Upper lobe of left lung (tissue), 6 donors: ENCODE measurements around the gene FLYWCH1. TPM values are rescaled to one million over a fixed set of nuclear protein-coding genes. Genes with fewer than 3 reads are reported as not detected.

ENCODE experiments used
- ATAC-seq, 2 donors: fragments of 200-7000 bp; cut with Tn5 transposase; one replicate each; pipeline ENCODE4 v1.9.1; 2022; ENCODE audit warnings: mild to moderate bottlenecking in 2 of 2, moderate library complexity in 2 of 2; ENCODE audit not compliant: low FRiP score in 2 of 2
- DNase-seq, 2 donors: peaks; one replicate each; pipeline ENCODE4 v3.0.0-alpha.2; 2019 to 2020
- H3K27ac ChIP-seq, 4 donors: fragments of 200-600 bp; sonication (generic); one replicate each; pipeline ENCODE4 v1.5.1; 2016 to 2019
- H3K27me3 ChIP-seq, 4 donors: fragments of 200-600 bp; sonication (generic); one replicate each; pipeline ENCODE4 v1.5.1; 2017 to 2019
- H3K36me3 ChIP-seq, 4 donors: fragments of 200-600 bp; sonication (generic); one replicate each; pipeline ENCODE4 v1.5.1; 2016 to 2019
- H3K4me1 ChIP-seq, 4 donors: fragments of 200-600 bp; sonication (generic); one replicate each; pipeline ENCODE4 v1.5.1; 2018 to 2019
- H3K4me3 ChIP-seq, 4 donors: fragments of 200-600 bp; sonication (generic); one replicate each; pipeline ENCODE4 v1.5.1; 2017 to 2019; ENCODE audit warnings: mild to moderate bottlenecking in 2 of 4, moderate library complexity in 1 of 4
- H3K9me3 ChIP-seq, 4 donors: fragments of 200-600 bp; sonication (generic); one replicate each; pipeline ENCODE4 v1.5.1; 2018 to 2019
- CTCF ChIP-seq, 6 experiments: fragments of 450-650 bp in 4 of 6; fragments of 200-600 bp in 2 of 6; sonication (generic) in 2 of 6; IDR thresholded peaks; one replicate each; pipeline ENCODE4 v1.5.1; 2016 to 2019; ENCODE audit warnings: antibody characterized with exemption in 6 of 6
- EP300 ChIP-seq, 4 donors: sonication (generic); formaldehyde crosslinking; IDR thresholded peaks; one replicate each; pipeline ENCODE4 v1.5.1; 2017; ENCODE audit warnings: antibody characterized with exemption in 4 of 4, control low read depth in 2 of 4
- POLR2A ChIP-seq, 4 donors: fragments of 450-650 bp; IDR thresholded peaks; one replicate each; pipeline ENCODE4 v1.5.1; 2016 to 2017; ENCODE audit warnings: antibody characterized with exemption in 4 of 4, mild to moderate bottlenecking in 2 of 4
- POLR2AphosphoS5 ChIP-seq, 2 donors: sonication (generic); formaldehyde crosslinking; IDR thresholded peaks; one replicate each; pipeline ENCODE4 v1.5.1; 2017; ENCODE audit warnings: antibody characterized with exemption in 2 of 2
- WGBS, 2 donors: methylation state at CpG; one replicate each; pipeline ENCODE4 v1.1.5; 2017 to 2018; 5-methylcytosine and 5-hydroxymethylcytosine counted together
- total RNA-seq, 6 donors: library from RNA; depleted of rRNA in 4 of 6; stranded (reverse); fragments of >200 nt in 4 of 6; gene quantifications; one replicate each; pipeline versions ENCODE4 v1.1.0 to v1.2.1, GENCODE V29; 2016 to 2021
- donor health status: DM: no; HTN: no; CAD: no; lungs with moderate emphysema.
- donor health status: DM: no; HTN: yes; CAD: no; lungs with severe emphysema.

The FLYWCH1 gene
- total RNA-seq, 6 donors from 2014 or later, result 19.3 to 162 (median 43.4) TPM

GRCh38 chr16:2985893-2986355 is 74.2 kb downstream of the FLYWCH1 start:
- ATAC-seq, result peak in 1 of 2 donors; percentile 1
- H3K36me3 ChIP-seq, result no peaks in the 10 kb centered on the region
- no peak overlapping the region for H3K27ac ChIP-seq
- H3K9me3 ChIP-seq, result no peaks in the 10 kb centered on the region
- peaks cover 8 to 23% (median 16%) of the 10 kb centered on the region in 4 donors for H3K4me1 ChIP-seq
- H3K27me3 ChIP-seq, result no peaks in the 10 kb centered on the region
- no peak overlapping the region for H3K4me3 ChIP-seq
- 83 to 85% methylated on average over 7 to 11 of the region's 15 CpGs for WGBS, 2 donors
- no peak for TF ChIP-seq POLR2AphosphoS5 (IDR thresholded peaks at IDR 0.05)
- no peak for TF ChIP-seq CTCF (IDR thresholded peaks at IDR 0.05)
- TF ChIP-seq POLR2A (IDR thresholded peaks at IDR 0.05), result no peak
- no peak for TF ChIP-seq EP300 (IDR thresholded peaks at IDR 0.05)
- peak in 1 of 2 donors; percentile 68 for DNase-seq

GRCh38 chr16:2986623-2987188 is 75.0 kb downstream of the FLYWCH1 start:
- DNase-seq, result peak in 1 of 2 donors; percentile 70
- H3K4me3 ChIP-seq, result no peak overlapping the region

GRCh38 chr16:2987286-2987685 is 75.6 kb downstream of the FLYWCH1 start:
- H3K4me1 ChIP-seq, result peaks cover 4 to 19% (median 12%) of the 10 kb centered on the region in 4 donors
- H3K4me3 ChIP-seq, result no peak overlapping the region

More at GRCh38 chr16:2986623-2987188, 75.0 kb downstream of the FLYWCH1 start:
- 83 to 90% methylated on average over 7 to 15 of the region's 17 CpGs for WGBS, 2 donors
- no peaks in the 10 kb centered on the region for H3K9me3 ChIP-seq
- no peak for TF ChIP-seq EP300 (IDR thresholded peaks at IDR 0.05)
- TF ChIP-seq POLR2AphosphoS5 (IDR thresholded peaks at IDR 0.05), result no peak
- TF ChIP-seq POLR2A (IDR thresholded peaks at IDR 0.05), result no peak
- TF ChIP-seq CTCF (IDR thresholded peaks at IDR 0.05), result no peak
- peaks cover 4 to 19% (median 12%) of the 10 kb centered on the region in 4 donors for H3K4me1 ChIP-seq
- no peaks in the 10 kb centered on the region for H3K36me3 ChIP-seq
- no peaks in the 10 kb centered on the region for H3K27me3 ChIP-seq
- ATAC-seq, result no peak
- H3K27ac ChIP-seq, result no peak overlapping the region

GRCh38 chr16:2987833-2988232 is 76.1 kb downstream of the FLYWCH1 start:
- no peak overlapping the region for H3K27ac ChIP-seq
- H3K4me3 ChIP-seq, result no peak overlapping the region
- WGBS, 2 donors, result 42 to 59% methylated on average over 4 to 7 of the region's 8 CpGs
- no peak for ATAC-seq
- TF ChIP-seq POLR2A (IDR thresholded peaks at IDR 0.05) (no peak), CTCF (IDR thresholded peaks at IDR 0.05) (no peak), EP300 (IDR thresholded peaks at IDR 0.05) (no peak), POLR2AphosphoS5 (IDR thresholded peaks at IDR 0.05) (no peak)
- H3K36me3 ChIP-seq, result no peaks in the 10 kb centered on the region
- DNase-seq, result peak in 1 of 2 donors; percentile 69
- no peaks in the 10 kb centered on the region for H3K27me3 ChIP-seq
- H3K4me1 ChIP-seq, result peaks cover 4 to 19% (median 12%) of the 10 kb centered on the region in 4 donors
- no peaks in the 10 kb centered on the region for H3K9me3 ChIP-seq

More at GRCh38 chr16:2987286-2987685, 75.6 kb downstream of the FLYWCH1 start:
- Histone ChIP-seq H3K27ac (no peak overlapping the region), H3K27me3 (no peaks in the 10 kb centered on the region), H3K36me3 (no peaks in the 10 kb centered on the region), H3K9me3 (no peaks in the 10 kb centered on the region)
- TF ChIP-seq EP300 (IDR thresholded peaks at IDR 0.05), result no peak
- no peak for TF ChIP-seq CTCF (IDR thresholded peaks at IDR 0.05)
- no peak for TF ChIP-seq POLR2A (IDR thresholded peaks at IDR 0.05)
- TF ChIP-seq POLR2AphosphoS5 (IDR thresholded peaks at IDR 0.05), result no peak
- no peak for ATAC-seq
- DNase-seq, result peak in 1 of 2 donors; percentile 50
- WGBS, 2 donors, result 86% methylated on average over 5 of the region's 9 CpGs; no CpG with 5 or more reads in 1 of the 2 donors
